Fibroblast of the aortic adventitia (primary cell): ENCODE measurements around the gene TMED10. TPM values are rescaled to one million over a fixed set of nuclear protein-coding genes. Genes with fewer than 3 reads are reported as not detected.

ENCODE experiments used
- DNase-seq: peaks from one replicate; pipeline ENCODE4 v3.0.0-alpha.2; 2010; ENCODE audit warnings: low read depth
- H3K4me3 ChIP-seq: 2 replicates; pipeline ENCODE4 v1.5.1; 2011; ENCODE audit warnings: low read depth, mild to moderate bottlenecking, control low read depth, low read length, moderate library complexity
- CTCF ChIP-seq: IDR thresholded peaks from 2 replicates; pipeline ENCODE4 v1.5.1; 2011; ENCODE audit warnings: mild to moderate bottlenecking, low read length, control low read depth, inconsistent platforms; ENCODE audit not compliant: insufficient read depth
- total RNA-seq: library from RNA; depleted of rRNA; stranded (reverse); fragments of >200 nt; gene quantifications from 2 replicates; pipeline ENCODE4 v1.2.3, GENCODE V29; 2012; ENCODE audit warnings: low replicate concordance

The TMED10 gene
- total RNA-seq, 1 donor, result 373 TPM

GRCh38 chr14:75144944-75145343 lies 31.5 kb downstream of the TMED10 start:
- no peak overlapping the region for H3K4me3 ChIP-seq
- no peak for DNase-seq
- TF ChIP-seq CTCF, result no peak

GRCh38 chr14:75143761-75144527 lies 32.5 kb downstream of the TMED10 start:
- no peak overlapping the region for H3K4me3 ChIP-seq
- no peak for TF ChIP-seq CTCF
- no peak for DNase-seq

DNA sequence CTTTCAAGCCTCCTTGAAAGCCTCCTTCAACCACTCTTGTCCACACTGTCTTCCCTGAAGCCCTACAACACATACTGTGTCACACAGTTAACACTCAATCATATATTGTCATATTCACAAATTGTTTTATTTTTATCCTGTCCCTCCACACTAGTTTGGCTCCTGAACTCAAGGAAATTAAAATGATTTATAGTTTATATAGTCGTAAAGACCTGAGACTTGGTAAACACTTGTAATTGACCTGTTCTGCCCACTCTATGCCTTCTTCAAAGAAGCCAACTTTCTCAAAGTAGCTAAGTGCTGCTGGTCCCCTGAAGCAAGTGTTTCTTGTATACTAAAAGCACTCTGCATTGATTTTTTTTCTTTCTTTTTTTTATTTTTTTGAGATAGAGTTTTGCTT lies 33.9 kb downstream of the TMED10 start:
- no peak for TF ChIP-seq CTCF

GRCh38 chr14:75141967-75142366 lies 34.4 kb downstream of the TMED10 start:
- H3K4me3 ChIP-seq, result no peak overlapping the region
- peak; percentile 48 for TF ChIP-seq CTCF
- peak; percentile 50 for DNase-seq

More for the DNA sequence above, 33.9 kb downstream of the TMED10 start:
- no peak for DNase-seq
- H3K4me3 ChIP-seq, result no peak overlapping the region

GRCh38 chr14:75141062-75141461 lies 35.4 kb downstream of the TMED10 start:
- H3K4me3 ChIP-seq, result no peak overlapping the region
- no peak for TF ChIP-seq CTCF
- no peak for DNase-seq

DNA sequence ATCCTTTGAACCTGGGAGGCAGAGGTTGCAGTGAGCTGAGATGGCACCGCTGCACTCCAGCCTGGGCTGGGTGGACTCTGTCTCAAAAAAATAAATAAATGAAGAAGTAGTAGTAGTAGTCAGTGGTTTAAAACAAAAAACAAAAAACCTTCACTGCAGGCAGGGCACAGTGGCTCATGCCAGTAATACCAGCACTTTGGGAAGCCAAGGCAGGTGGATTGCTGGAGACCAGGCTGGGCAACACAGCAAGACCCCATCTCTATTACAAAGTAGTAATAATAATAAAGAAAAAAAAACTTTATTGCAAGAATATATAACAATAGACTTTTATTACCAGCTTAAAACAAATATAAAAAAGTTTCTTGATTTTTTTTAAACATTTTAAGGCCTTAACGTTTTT lies 35.8 kb downstream of the TMED10 start:
- H3K4me3 ChIP-seq, result no peak overlapping the region
- no peak for TF ChIP-seq CTCF
- no peak for DNase-seq

- no peak for DNase-seq
- H3K4me3 ChIP-seq, result no peak overlapping the region
- no peak for TF ChIP-seq CTCF
These were observed 37.2 kb downstream of the TMED10 start for GRCh38 chr14:75139185-75139584.
